Sigmoid colon (tissue), 4 donors: Measurements from ENCODE around the gene IL17REL.

Source experiments
- CTCF ChIP-seq, 4 experiments: fragments of 450-650 bp in 3 of 4; fragments of 200-600 bp in 1 of 4; IDR thresholded peaks; one replicate each; pipeline ENCODE4 v1.5.1; 2016 to 2019; ENCODE audit warnings: antibody characterized with exemption in 4 of 4, mild to moderate bottlenecking in 3 of 4, moderate library complexity in 2 of 4
- POLR2AphosphoS5 ChIP-seq, 4 donors: sonication (generic); formaldehyde crosslinking; IDR thresholded peaks; one replicate each; pipeline ENCODE4 v1.6.1; 2017; ENCODE audit warnings: antibody characterized with exemption in 4 of 4

DNA sequence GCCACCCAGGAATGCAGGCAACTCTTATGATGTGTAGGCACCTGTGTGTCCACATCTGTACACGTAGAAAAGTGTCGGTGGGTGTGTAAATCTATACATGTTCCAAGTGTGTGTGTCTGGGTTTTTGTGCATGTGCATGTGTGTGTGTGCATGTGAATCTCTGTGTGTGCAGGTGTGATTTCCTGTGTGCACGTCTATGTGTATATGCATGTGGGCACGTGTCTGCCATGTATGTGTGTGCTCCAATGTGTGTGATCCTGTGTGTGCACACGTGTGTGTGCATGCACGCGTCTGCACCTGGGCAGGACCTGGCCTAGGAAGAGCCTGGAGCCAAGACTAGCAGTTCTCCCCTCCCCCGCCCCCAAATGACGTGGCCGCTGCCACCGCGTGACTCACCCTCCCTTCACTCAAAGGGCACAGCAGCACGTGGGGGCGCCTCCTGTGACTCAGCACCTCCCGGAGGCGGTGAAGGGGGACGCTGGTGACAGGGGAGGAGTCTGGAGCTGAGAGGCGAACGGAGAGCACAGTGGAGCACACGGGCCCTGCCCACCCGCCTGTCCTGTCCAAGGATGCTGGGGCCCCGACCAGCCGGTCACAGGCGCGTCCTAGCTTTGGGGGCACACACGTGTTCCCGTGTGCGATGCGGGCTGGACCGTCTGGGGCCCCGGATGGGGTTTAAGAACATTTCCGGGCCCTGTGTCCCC, 41.9 kb downstream of the IL17REL start:
- TF ChIP-seq CTCF (IDR thresholded peaks at IDR 0.05) (no peak), POLR2AphosphoS5 (IDR thresholded peaks at IDR 0.05) (peak; percentile 82 to 98 (median 88))
